ENCODE data around the gene ZNF785. TPM values are rescaled to one million over a fixed set of nuclear protein-coding genes. Genes with fewer than 3 reads are reported as not detected.

Gene ZNF785
- total RNA-seq, 1 experiment from 2014 or later: 16.0 TPM

DNA sequence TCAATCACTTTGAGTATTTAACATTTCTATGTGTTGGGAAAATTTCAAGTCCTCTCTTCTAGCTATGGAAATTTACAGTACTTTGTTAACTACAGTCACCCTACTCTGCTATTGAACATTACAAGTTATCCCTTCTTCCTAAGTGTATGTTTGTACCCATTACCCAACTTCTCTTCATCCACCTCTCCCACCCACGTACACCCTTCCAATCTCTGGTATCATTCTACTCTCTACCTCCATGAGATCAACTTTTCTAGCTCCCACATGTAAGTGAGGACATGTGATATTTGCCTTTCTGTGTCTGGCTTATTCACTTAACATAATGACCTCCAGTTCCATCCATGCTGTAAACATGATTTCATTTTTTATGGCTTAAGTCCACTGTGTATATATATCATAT, 10.8 kb downstream of the ZNF785 start:
- DNase-seq (ENCODE audit: low spot score): no peak
- TF ChIP-seq, protein P1, sequence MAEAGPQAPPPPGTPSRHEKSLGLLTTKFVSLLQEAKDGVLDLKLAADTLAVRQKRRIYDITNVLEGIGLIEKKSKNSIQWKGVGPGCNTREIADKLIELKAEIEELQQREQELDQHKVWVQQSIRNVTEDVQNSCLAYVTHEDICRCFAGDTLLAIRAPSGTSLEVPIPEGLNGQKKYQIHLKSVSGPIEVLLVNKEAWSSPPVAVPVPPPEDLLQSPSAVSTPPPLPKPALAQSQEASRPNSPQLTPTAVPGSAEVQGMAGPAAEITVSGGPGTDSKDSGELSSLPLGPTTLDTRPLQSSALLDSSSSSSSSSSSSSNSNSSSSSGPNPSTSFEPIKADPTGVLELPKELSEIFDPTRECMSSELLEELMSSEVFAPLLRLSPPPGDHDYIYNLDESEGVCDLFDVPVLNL (CRISPR knock-in tag; IDR thresholded peaks at IDR 0.05; ENCODE audit: borderline replicate concordance, low read depth): no peak
- TF ChIP-seq, protein P2, sequence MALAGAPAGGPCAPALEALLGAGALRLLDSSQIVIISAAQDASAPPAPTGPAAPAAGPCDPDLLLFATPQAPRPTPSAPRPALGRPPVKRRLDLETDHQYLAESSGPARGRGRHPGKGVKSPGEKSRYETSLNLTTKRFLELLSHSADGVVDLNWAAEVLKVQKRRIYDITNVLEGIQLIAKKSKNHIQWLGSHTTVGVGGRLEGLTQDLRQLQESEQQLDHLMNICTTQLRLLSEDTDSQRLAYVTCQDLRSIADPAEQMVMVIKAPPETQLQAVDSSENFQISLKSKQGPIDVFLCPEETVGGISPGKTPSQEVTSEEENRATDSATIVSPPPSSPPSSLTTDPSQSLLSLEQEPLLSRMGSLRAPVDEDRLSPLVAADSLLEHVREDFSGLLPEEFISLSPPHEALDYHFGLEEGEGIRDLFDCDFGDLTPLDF (CRISPR knock-in tag; IDR thresholded peaks at IDR 0.05): no peak
- TF ChIP-seq, protein P3, sequence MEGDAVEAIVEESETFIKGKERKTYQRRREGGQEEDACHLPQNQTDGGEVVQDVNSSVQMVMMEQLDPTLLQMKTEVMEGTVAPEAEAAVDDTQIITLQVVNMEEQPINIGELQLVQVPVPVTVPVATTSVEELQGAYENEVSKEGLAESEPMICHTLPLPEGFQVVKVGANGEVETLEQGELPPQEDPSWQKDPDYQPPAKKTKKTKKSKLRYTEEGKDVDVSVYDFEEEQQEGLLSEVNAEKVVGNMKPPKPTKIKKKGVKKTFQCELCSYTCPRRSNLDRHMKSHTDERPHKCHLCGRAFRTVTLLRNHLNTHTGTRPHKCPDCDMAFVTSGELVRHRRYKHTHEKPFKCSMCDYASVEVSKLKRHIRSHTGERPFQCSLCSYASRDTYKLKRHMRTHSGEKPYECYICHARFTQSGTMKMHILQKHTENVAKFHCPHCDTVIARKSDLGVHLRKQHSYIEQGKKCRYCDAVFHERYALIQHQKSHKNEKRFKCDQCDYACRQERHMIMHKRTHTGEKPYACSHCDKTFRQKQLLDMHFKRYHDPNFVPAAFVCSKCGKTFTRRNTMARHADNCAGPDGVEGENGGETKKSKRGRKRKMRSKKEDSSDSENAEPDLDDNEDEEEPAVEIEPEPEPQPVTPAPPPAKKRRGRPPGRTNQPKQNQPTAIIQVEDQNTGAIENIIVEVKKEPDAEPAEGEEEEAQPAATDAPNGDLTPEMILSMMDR (IDR thresholded peaks at IDR 0.05): no peak
- TF ChIP-seq ZNF138 (CRISPR knock-in tag; conservative IDR thresholded peaks at IDR 0.05): no peak
- TF ChIP-seq, protein P4, sequence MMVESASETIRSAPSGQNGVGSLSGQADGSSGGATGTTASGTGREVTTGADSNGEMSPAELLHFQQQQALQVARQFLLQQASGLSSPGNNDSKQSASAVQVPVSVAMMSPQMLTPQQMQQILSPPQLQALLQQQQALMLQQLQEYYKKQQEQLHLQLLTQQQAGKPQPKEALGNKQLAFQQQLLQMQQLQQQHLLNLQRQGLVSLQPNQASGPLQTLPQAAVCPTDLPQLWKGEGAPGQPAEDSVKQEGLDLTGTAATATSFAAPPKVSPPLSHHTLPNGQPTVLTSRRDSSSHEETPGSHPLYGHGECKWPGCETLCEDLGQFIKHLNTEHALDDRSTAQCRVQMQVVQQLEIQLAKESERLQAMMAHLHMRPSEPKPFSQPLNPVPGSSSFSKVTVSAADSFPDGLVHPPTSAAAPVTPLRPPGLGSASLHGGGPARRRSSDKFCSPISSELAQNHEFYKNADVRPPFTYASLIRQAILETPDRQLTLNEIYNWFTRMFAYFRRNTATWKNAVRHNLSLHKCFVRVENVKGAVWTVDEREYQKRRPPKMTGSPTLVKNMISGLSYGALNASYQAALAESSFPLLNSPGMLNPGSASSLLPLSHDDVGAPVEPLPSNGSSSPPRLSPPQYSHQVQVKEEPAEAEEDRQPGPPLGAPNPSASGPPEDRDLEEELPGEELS (CRISPR knock-in tag; IDR thresholded peaks at IDR 0.05): no peak
- no peak for TF ChIP-seq TEAD4 (CRISPR knock-in tag; IDR thresholded peaks at IDR 0.05)
- TF ChIP-seq, protein P5, sequence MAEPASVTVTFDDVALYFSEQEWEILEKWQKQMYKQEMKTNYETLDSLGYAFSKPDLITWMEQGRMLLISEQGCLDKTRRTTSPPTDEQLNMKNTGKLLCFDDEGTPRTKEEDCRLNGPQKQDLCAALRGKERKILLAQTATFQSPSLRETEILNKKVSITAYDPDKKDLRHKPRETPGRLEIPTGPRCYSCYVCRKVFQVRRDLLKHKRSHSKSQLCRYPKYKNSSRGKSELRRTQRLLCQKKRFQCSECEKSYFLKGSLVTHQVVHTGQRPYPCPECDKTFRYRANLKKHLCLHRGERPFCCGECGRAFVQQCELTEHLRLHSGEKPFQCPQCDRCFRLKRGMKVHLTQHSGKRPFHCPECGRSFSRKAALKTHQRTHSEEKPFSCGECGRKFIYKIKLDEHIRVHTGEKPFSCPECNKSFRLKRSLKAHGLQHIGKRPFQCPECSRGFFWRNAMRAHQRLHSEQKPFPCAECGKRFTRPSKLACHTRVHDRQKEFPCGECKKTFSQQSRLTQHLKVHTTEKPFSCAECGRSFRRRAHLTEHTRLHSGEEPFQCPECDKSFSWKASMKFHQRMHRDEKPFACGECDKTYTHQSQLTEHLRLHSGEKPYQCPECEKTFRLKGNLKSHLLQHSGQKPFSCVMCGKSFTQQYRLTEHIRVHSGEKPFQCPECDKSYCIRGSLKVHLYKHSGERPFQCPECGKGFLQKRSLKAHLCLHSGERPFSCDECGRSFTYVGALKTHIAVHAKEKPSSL (CRISPR knock-in tag; conservative IDR thresholded peaks at IDR 0.05): no peak
- TF ChIP-seq, protein P6, sequence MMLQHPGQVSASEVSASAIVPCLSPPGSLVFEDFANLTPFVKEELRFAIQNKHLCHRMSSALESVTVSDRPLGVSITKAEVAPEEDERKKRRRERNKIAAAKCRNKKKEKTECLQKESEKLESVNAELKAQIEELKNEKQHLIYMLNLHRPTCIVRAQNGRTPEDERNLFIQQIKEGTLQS (CRISPR knock-in tag; conservative IDR thresholded peaks at IDR 0.05): no peak
- TF ChIP-seq, protein P7, sequence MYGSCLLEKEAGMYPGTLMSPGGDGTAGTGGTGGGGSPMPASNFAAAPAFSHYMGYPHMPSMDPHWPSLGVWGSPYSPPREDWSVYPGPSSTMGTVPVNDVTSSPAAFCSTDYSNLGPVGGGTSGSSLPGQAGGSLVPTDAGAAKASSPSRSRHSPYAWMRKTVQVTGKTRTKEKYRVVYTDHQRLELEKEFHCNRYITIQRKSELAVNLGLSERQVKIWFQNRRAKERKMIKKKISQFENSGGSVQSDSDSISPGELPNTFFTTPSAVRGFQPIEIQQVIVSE (CRISPR knock-in tag; IDR thresholded peaks at IDR 0.05; ENCODE audit: borderline replicate concordance): no peak
- TF ChIP-seq TP53 (CRISPR knock-in tag; IDR thresholded peaks at IDR 0.05): no peak
- TF ChIP-seq, protein P8, sequence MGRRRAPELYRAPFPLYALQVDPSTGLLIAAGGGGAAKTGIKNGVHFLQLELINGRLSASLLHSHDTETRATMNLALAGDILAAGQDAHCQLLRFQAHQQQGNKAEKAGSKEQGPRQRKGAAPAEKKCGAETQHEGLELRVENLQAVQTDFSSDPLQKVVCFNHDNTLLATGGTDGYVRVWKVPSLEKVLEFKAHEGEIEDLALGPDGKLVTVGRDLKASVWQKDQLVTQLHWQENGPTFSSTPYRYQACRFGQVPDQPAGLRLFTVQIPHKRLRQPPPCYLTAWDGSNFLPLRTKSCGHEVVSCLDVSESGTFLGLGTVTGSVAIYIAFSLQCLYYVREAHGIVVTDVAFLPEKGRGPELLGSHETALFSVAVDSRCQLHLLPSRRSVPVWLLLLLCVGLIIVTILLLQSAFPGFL (CRISPR knock-in tag; IDR thresholded peaks at IDR 0.05; ENCODE audit: borderline replicate concordance): no peak
- TF ChIP-seq RORB (CRISPR knock-in tag; IDR thresholded peaks at IDR 0.05): no peak
- no peak for TF ChIP-seq SMAD4 (CRISPR knock-in tag; IDR thresholded peaks at IDR 0.05)
- no peak for TF ChIP-seq MYBL2 (CRISPR knock-in tag; IDR thresholded peaks at IDR 0.05)
- TF ChIP-seq ZBTB21 (CRISPR knock-in tag; IDR thresholded peaks at IDR 0.05; ENCODE audit: borderline replicate concordance): no peak
- TF ChIP-seq EMX1 (CRISPR knock-in tag; IDR thresholded peaks at IDR 0.05): no peak
- no peak for TF ChIP-seq ZNF317 (CRISPR knock-in tag; IDR thresholded peaks at IDR 0.05; ENCODE audit: borderline replicate concordance, low read depth)
- TF ChIP-seq, protein P9, sequence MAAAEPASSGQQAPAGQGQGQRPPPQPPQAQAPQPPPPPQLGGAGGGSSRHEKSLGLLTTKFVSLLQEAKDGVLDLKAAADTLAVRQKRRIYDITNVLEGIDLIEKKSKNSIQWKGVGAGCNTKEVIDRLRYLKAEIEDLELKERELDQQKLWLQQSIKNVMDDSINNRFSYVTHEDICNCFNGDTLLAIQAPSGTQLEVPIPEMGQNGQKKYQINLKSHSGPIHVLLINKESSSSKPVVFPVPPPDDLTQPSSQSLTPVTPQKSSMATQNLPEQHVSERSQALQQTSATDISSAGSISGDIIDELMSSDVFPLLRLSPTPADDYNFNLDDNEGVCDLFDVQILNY (CRISPR knock-in tag; IDR thresholded peaks at IDR 0.05): no peak
- TF ChIP-seq JAZF1 (CRISPR knock-in tag; IDR thresholded peaks at IDR 0.05): no peak
- no peak overlapping the region for H3K27ac Mint-ChIP-seq
- peaks cover 10% of the 10 kb centered on the region for H3K4me1 Mint-ChIP-seq
- ChIA-PET CTCF (interaction anchor here (1.0 kb wide), 1 partner anchor 24 kb away, joined by 3 read pairs; no protein-coding TSS in a partner anchor), POLR2A (no interaction called here)
- no peaks in the 10 kb centered on the region for H3K9me3 Mint-ChIP-seq
- ATAC-seq: no peak
- H3K36me3 Mint-ChIP-seq: peaks cover 4% of the 10 kb centered on the region; the same call in 1 of the 2 replicates
- no peak overlapping the region for H3K4me3 Mint-ChIP-seq
- no peaks in the 10 kb centered on the region for H3K27me3 Mint-ChIP-seq (ENCODE audit: low read depth)
